ENCODE results near the gene NDUFS2. TPM values are rescaled to one million over a fixed set of nuclear protein-coding genes. Genes with fewer than 3 reads are reported as not detected.

NDUFS2 gene
- total and polyA plus RNA-seq, 9 of the 15 experiments (the other 6 are each of a cell fraction or from before 2014, with no cell fraction given) = 70.0 to 176 (median 141) TPM

DNA sequence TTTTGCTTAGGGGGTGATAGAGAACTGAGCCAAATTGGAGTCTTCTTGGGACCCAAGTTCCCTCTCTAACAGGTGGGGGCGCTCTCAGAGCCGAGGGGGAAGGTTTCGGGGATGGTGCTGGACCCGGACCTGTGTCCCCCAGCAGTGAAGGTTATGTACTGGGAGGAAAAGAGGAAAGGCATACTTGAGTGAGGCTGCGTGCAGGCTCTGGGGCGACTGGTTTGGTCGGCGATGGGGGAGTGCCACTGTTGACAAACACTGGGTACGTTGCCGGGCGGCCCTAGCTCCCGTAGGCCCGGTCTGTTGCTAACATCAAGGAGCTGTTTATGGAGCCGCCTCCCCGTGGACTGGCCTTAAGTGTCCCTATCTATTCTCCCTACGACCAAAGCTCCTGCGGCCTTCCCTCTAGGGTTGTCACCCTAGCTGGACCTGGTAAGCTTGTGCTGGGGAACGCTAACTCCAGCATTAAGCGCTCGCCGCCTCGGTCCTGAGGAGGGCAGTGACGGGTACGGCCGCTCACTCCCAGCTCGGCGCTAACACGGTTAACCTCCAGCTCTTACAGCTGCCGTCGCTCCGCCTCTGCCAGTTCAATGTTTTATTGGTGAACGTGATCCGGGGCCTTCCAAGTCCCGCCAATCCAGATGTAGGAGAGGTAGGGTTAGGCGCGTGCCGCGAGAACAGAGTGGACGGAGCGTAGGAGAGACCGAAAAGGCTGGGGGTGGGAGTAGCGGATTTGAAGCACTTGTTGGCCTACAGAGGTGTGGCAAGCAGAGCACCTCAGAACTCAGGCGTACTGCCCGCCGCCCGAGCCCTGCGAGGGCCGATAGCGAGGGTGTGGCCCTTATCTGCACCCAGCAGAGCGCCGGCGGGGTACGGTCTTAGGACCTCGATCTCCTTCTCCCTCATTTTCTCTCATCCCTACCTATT is 36.2 kb upstream of the NDUFS2 start, which contains the start of gene PPOX (continued):
- TF ChIP-seq, protein P1, sequence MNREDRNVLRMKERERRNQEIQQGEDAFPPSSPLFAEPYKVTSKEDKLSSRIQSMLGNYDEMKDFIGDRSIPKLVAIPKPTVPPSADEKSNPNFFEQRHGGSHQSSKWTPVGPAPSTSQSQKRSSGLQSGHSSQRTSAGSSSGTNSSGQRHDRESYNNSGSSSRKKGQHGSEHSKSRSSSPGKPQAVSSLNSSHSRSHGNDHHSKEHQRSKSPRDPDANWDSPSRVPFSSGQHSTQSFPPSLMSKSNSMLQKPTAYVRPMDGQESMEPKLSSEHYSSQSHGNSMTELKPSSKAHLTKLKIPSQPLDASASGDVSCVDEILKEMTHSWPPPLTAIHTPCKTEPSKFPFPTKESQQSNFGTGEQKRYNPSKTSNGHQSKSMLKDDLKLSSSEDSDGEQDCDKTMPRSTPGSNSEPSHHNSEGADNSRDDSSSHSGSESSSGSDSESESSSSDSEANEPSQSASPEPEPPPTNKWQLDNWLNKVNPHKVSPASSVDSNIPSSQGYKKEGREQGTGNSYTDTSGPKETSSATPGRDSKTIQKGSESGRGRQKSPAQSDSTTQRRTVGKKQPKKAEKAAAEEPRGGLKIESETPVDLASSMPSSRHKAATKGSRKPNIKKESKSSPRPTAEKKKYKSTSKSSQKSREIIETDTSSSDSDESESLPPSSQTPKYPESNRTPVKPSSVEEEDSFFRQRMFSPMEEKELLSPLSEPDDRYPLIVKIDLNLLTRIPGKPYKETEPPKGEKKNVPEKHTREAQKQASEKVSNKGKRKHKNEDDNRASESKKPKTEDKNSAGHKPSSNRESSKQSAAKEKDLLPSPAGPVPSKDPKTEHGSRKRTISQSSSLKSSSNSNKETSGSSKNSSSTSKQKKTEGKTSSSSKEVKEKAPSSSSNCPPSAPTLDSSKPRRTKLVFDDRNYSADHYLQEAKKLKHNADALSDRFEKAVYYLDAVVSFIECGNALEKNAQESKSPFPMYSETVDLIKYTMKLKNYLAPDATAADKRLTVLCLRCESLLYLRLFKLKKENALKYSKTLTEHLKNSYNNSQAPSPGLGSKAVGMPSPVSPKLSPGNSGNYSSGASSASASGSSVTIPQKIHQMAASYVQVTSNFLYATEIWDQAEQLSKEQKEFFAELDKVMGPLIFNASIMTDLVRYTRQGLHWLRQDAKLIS (CRISPR knock-in tag; IDR thresholded peaks at IDR 0.05) = peak; percentile 64; the same call in 1 of the 2 replicates
- TF ChIP-seq HNRNPH1 (optimal IDR thresholded peaks at IDR 0.05; ENCODE audit: low read depth, low read length) (no peak), ZNF77 (CRISPR knock-in tag; IDR thresholded peaks at IDR 0.05) (no peak), MYNN (IDR thresholded peaks at IDR 0.05) (peak; percentile 77), MYNN (CRISPR knock-in tag; IDR thresholded peaks at IDR 0.05) (no peak), NFIX (CRISPR knock-in tag; IDR thresholded peaks at IDR 0.05; ENCODE audit: low read depth) (no peak), CTBP1 (IDR thresholded peaks at IDR 0.05; ENCODE audit: borderline replicate concordance) (peak; percentile 96), KLF16 (IDR thresholded peaks at IDR 0.05) (peak; percentile 97), ZNF436 (CRISPR knock-in tag; IDR thresholded peaks at IDR 0.05) (no peak), ZKSCAN3 (CRISPR knock-in tag; IDR thresholded peaks at IDR 0.05) (no peak), L3MBTL2 (IDR thresholded peaks at IDR 0.05) (peak; percentile 96), CBFA2T2 (conservative IDR thresholded peaks at IDR 0.05) (peak; percentile 97), NFATC3 (IDR thresholded peaks at IDR 0.05) (no peak), CBX8 (IDR thresholded peaks at IDR 0.05; ENCODE audit: borderline replicate concordance, extremely low read depth, low read depth, low read length, poor library complexity, severe bottlenecking) (no peak), FOXM1 (IDR thresholded peaks at IDR 0.05; ENCODE audit: low read depth) (peak; percentile 93), FOXM1 (CRISPR knock-in tag; IDR thresholded peaks at IDR 0.05; ENCODE audit: low read depth) (no peak), ETV1 (tag; conservative IDR thresholded peaks at IDR 0.05; ENCODE audit: low read depth) (0 out of 2 replicates have a peak, but pooled peaks have one; percentile 29), CCNT2 (IDR thresholded peaks at IDR 0.05; ENCODE audit: borderline replicate concordance, extremely low read depth, insufficient read length, low read depth, low read length) (peak; percentile 100), ZNF830 (CRISPR knock-in tag; IDR thresholded peaks at IDR 0.05) (no peak), TRIM24 (IDR thresholded peaks at IDR 0.05) (peak; percentile 79 to 89), CHD1 (IDR thresholded peaks at IDR 0.05; ENCODE audit: low read length) (peak; percentile 90)
- TF ChIP-seq, protein P2, sequence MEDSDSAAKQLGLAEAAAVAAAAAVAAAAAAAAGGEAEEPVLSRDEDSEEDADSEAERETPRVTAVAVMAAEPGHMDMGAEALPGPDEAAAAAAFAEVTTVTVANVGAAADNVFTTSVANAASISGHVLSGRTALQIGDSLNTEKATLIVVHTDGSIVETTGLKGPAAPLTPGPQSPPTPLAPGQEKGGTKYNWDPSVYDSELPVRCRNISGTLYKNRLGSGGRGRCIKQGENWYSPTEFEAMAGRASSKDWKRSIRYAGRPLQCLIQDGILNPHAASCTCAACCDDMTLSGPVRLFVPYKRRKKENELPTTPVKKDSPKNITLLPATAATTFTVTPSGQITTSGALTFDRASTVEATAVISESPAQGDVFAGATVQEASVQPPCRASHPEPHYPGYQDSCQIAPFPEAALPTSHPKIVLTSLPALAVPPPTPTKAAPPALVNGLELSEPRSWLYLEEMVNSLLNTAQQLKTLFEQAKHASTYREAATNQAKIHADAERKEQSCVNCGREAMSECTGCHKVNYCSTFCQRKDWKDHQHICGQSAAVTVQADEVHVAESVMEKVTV (CRISPR knock-in tag; IDR thresholded peaks at IDR 0.05) = no peak
- TF ChIP-seq, protein P3, sequence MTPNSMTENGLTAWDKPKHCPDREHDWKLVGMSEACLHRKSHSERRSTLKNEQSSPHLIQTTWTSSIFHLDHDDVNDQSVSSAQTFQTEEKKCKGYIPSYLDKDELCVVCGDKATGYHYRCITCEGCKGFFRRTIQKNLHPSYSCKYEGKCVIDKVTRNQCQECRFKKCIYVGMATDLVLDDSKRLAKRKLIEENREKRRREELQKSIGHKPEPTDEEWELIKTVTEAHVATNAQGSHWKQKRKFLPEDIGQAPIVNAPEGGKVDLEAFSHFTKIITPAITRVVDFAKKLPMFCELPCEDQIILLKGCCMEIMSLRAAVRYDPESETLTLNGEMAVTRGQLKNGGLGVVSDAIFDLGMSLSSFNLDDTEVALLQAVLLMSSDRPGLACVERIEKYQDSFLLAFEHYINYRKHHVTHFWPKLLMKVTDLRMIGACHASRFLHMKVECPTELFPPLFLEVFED (CRISPR knock-in tag; conservative IDR thresholded peaks at IDR 0.05) = no peak
